ENCODE measurements around the gene RPL22.

The RPL22 gene

DNA sequence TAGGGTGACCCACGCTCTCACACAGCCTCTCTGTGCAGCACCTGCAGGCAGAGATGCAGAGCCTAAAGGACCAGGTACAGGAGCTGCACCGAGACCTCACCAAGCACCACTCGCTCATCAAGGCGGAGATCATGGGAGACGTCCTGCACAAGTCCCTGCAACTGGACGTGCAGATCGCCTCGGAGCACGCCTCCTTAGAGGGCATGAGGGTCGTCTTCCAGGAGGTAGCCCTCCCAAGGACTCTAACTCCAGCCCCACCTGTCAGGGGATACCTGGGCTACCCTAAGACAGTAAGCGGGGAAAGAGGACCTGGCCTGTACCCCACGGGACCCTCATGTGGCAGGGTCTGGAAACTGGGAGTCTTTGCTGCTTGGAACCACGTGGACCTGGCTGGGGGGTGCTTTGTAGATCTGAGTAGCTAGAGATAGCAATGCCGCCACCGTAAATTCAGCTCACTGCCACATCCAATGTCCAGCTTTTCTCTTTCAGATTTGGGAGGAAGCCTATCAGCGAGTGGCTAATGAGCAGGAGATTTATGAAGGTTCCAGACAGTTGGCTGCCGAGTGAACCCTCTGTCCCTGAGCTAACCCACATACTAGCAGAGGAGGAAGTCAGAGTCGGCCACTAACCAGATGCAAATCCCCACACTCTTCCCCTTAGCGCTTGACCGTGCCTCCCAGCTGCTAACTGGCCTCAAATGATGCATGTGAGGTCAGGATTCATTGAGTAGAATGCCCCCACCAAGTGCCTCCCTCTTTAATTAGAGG lies 13.0 kb upstream of the RPL22 start:
- peaks cover 4% of the 10 kb centered on the region for H3K4me1 ChIP-seq (ENCODE audit: low read depth, poor library complexity, severe bottlenecking)
- H3K36me3 ChIP-seq (ENCODE audit: insufficient read depth), result no peaks in the 10 kb centered on the region
- no peak overlapping the region for H3K4me3 ChIP-seq (IDR thresholded peaks at IDR 0.05; ENCODE audit: insufficient read depth, low read depth, low read length)
- H3K4me2 ChIP-seq, result no peak overlapping the region
- no peak overlapping the region for H3K27ac ChIP-seq
- TF ChIP-seq, protein P1, sequence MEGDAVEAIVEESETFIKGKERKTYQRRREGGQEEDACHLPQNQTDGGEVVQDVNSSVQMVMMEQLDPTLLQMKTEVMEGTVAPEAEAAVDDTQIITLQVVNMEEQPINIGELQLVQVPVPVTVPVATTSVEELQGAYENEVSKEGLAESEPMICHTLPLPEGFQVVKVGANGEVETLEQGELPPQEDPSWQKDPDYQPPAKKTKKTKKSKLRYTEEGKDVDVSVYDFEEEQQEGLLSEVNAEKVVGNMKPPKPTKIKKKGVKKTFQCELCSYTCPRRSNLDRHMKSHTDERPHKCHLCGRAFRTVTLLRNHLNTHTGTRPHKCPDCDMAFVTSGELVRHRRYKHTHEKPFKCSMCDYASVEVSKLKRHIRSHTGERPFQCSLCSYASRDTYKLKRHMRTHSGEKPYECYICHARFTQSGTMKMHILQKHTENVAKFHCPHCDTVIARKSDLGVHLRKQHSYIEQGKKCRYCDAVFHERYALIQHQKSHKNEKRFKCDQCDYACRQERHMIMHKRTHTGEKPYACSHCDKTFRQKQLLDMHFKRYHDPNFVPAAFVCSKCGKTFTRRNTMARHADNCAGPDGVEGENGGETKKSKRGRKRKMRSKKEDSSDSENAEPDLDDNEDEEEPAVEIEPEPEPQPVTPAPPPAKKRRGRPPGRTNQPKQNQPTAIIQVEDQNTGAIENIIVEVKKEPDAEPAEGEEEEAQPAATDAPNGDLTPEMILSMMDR (conservative IDR thresholded peaks at IDR 0.05; ENCODE audit: low read depth, low read length), result no peak
- H3K79me2 ChIP-seq (ENCODE audit: insufficient read depth, low read depth), result no peaks in the 10 kb centered on the region; the same call in 1 of the 2 replicates
- H3K9ac ChIP-seq, result no peak overlapping the region
- H3K27me3 ChIP-seq (ENCODE audit: insufficient read depth, low read depth), result no peaks in the 10 kb centered on the region
- H2AFZ ChIP-seq (ENCODE audit: low read depth), result no peak overlapping the region
- H4K20me1 ChIP-seq (ENCODE audit: insufficient read depth), result no peaks in the 10 kb centered on the region

DNA sequence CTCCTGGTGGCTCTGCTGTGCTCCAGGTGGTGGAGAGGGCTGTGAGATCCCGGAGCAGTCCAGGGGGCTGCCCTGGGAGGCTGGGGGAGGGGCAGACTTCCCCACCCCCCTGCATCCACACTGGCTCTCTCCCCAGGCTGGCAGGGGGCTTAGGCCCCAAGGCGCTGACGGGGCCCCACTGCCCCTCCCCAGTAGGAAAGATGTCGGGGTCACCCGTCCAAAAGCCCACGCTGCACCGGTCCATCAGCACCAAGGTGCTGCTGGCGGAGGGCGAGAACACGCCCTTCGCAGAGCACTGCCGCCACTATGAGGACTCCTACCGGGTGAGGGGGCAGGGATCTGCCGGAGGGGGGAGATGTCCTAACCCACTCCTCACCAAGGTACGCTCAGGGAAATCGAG lies 12.3 kb upstream of the RPL22 start:
- H3K9ac ChIP-seq, result no peak overlapping the region
- TF ChIP-seq, protein P1 (conservative IDR thresholded peaks at IDR 0.05; ENCODE audit: low read depth, low read length), result no peak
- no peak overlapping the region for H3K27ac ChIP-seq
- no peaks in the 10 kb centered on the region for H3K36me3 ChIP-seq (ENCODE audit: insufficient read depth)
- peaks cover 10% of the 10 kb centered on the region for H3K4me1 ChIP-seq (ENCODE audit: low read depth, poor library complexity, severe bottlenecking)
- H3K4me3 ChIP-seq (IDR thresholded peaks at IDR 0.05; ENCODE audit: insufficient read depth, low read depth, low read length), result no peak overlapping the region
- H2AFZ ChIP-seq (ENCODE audit: low read depth), result no peak overlapping the region
- H3K4me2 ChIP-seq, result no peak overlapping the region
- no peaks in the 10 kb centered on the region for H3K27me3 ChIP-seq (ENCODE audit: insufficient read depth, low read depth)
- no peaks in the 10 kb centered on the region for H4K20me1 ChIP-seq (ENCODE audit: insufficient read depth)
- peaks cover 6% of the 10 kb centered on the region; the same call in 1 of the 2 replicates for H3K79me2 ChIP-seq (ENCODE audit: insufficient read depth, low read depth)

DNA sequence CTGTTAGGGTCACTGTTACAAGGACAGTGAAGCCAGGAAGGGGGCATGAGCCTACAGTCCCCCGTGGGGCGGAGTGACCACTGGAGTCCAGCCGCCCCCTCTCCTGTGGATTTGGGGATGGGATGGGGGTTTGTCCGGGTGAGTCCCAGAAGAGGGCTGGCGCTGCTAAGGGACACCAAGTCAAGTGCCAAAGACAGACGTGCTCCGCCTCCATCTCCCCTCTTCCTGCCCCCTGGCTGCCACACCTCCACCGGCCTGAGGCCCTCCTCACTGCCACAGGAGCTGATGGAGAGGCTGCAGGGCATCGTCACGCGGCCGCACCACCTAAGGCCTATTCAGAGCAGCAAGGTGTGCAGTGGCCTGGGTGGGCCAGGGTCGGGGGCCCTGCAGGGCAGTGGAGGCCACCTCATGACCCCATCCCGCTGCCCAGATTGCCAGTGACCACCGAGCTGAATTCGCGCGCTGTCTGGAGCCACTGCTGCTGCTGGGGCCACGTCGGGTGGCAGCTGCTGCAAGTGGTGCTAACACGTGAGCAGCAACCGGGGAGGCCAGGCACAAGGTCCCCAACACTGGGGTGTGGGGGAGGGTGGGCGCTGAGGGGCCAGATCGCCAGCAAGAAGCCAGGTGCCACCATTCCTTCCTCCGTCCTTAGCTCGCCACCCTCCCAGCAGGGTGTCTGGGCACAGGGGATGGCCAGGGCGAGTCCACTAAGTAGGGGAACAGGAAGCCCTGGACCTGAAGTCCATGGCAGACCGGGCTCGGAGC lies 11.4 kb upstream of the RPL22 start:
- no peak overlapping the region for H3K4me3 ChIP-seq (IDR thresholded peaks at IDR 0.05; ENCODE audit: insufficient read depth, low read depth, low read length)
- no peak overlapping the region for H3K4me2 ChIP-seq
- TF ChIP-seq, protein P1 (conservative IDR thresholded peaks at IDR 0.05; ENCODE audit: low read depth, low read length), result no peak
- no peak overlapping the region for H3K9ac ChIP-seq
- no peaks in the 10 kb centered on the region for H3K27me3 ChIP-seq (ENCODE audit: insufficient read depth, low read depth)
- peaks cover 12% of the 10 kb centered on the region for H3K4me1 ChIP-seq (ENCODE audit: low read depth, poor library complexity, severe bottlenecking)
- H4K20me1 ChIP-seq (ENCODE audit: insufficient read depth), result no peaks in the 10 kb centered on the region
- H2AFZ ChIP-seq (ENCODE audit: low read depth), result no peak overlapping the region
- H3K27ac ChIP-seq, result no peak overlapping the region
- peaks cover 10% of the 10 kb centered on the region; the same call in 1 of the 2 replicates for H3K79me2 ChIP-seq (ENCODE audit: insufficient read depth, low read depth)
- no peaks in the 10 kb centered on the region for H3K36me3 ChIP-seq (ENCODE audit: insufficient read depth)

DNA sequence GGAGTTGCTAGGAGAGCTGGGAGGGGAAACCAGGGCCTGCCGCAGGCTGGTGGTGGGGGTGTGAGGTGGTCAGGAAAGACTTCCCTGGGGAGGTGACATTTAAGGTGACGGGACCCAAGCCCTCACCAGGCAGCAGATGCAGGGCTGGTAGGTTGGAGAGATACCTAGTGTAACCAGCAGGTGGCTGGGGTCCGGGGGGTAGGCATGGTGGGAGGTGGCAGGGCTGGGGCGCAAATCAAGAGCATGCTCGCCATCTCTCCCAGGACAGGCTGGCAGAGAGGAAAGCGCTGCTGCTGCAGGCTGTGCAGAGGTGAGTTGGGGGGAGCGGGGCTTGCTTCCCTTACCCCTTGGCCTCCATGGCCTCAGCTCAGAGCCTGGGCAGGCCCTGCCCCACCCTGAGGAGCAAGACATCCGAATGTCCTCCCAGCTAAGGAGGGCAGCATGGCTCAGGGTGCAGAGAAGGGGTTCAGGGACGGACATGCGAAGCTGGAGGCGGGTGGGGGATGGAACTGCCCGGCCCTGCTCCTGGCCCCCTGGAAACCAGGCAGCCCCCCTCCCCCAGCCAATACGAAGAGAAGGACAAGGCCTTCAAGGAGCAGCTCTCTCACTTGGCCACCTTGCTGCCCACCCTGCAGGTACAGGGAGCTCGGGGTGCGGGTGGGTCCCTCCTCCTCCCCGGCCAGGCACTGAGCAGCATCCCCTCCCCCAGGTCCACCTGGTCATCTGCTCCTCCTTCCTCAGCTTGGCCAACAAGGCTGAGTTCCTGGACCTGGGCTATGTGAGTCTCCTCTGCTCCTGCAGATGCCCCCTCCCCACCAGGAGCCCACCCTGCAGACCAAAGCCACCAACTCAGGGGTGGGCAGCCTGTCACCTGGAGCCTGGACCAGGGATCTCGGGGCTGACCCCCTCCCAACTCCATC lies 10.5 kb upstream of the RPL22 start:
- H3K4me1 ChIP-seq (ENCODE audit: low read depth, poor library complexity, severe bottlenecking), result peaks cover 14% of the 10 kb centered on the region
- H3K4me2 ChIP-seq, result no peak overlapping the region
- H2AFZ ChIP-seq (ENCODE audit: low read depth), result no peak overlapping the region
- H3K36me3 ChIP-seq (ENCODE audit: insufficient read depth), result no peaks in the 10 kb centered on the region
- TF ChIP-seq, protein P1 (conservative IDR thresholded peaks at IDR 0.05; ENCODE audit: low read depth, low read length), result peak; percentile 51
- H4K20me1 ChIP-seq (ENCODE audit: insufficient read depth), result no peaks in the 10 kb centered on the region
- H3K9ac ChIP-seq, result no peak overlapping the region
- no peak overlapping the region for H3K4me3 ChIP-seq (IDR thresholded peaks at IDR 0.05; ENCODE audit: insufficient read depth, low read depth, low read length)
- H3K79me2 ChIP-seq (ENCODE audit: insufficient read depth, low read depth), result peaks cover 10% of the 10 kb centered on the region; the same call in 1 of the 2 replicates
- no peak overlapping the region for H3K27ac ChIP-seq
- no peaks in the 10 kb centered on the region for H3K27me3 ChIP-seq (ENCODE audit: insufficient read depth, low read depth)

Measured in KMS-11 (cell line).